Right ventricle myocardium superior (tissue), 1 donor: Measurements from ENCODE around the gene KCNN2. TPM values are rescaled to one million over a fixed set of nuclear protein-coding genes. Genes with fewer than 3 reads are reported as not detected.
A peak's percentile ranks its signal among the peaks of the same experiment; 100 is the strongest.
"Not testable (repeated sequence)": the region's sequence is repeated elsewhere in the genome, so short reads cannot be mapped to it uniquely, and the experiment has no call there.

Experiments
- ATAC-seq: fragments of 200-7000 bp; cut with Tn5 transposase; one replicate; pipeline ENCODE4 v1.9.1; 2020; ENCODE audit warnings: mild to moderate bottlenecking; ENCODE audit not compliant: poor library complexity
- DNase-seq: peaks from one replicate; pipeline ENCODE4 v3.0.0-alpha.2; 2020
- intact Hi-C: fragments of 100-400 bp; cut with DNase I; formaldehyde crosslinking; loops from one replicate; pipeline ENCODE4 v1.11.2; 2022
- total RNA-seq: library from RNA; stranded (reverse); fragmentation: NEBNext Ultra II Directional; extraction: Animal tissue kit (Norgen Biotek cat#: 25700); gene quantifications from one replicate; pipeline ENCODE4 v1.2.1, GENCODE V29; 2021
- donor health status: DM: no; HTN: yes; CAD: no; lungs with severe emphysema.

The KCNN2 gene
- total RNA-seq, 1 donor from 2014 or later: 8.0 TPM

DNA sequence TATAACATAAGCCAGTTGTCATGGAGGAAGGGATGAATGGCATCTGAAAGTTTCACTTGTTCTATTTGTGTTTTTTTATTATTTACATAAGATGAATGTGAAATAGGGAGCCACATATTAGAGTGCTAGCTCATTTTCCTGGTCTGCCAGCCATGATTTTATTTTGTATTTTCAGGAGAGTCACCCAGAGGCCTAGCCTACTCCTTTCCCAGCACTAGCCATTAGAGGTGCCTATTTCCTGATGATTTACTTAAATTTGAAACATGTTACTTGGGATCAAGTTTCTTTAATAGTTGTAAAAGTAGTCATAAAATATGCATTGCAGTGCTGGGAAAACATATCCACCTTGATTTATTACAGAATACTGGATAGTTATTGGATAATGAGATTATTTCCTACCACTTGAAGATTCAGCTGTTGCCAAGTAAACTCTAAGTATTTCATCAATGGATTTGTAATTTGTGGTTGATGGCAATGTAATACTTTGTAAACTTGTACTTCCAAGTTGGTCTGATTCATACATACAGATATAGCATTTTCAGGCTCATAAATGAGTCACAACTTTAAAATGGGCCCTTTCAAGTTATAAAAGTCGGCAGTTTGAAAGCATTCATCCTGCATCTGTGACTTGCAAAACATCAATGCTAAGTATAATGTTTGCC, 50.8 kb downstream of the KCNN2 start:
- DNase-seq (no peak), ATAC-seq (no peak)
- intact Hi-C loops: no loop called here

DNA sequence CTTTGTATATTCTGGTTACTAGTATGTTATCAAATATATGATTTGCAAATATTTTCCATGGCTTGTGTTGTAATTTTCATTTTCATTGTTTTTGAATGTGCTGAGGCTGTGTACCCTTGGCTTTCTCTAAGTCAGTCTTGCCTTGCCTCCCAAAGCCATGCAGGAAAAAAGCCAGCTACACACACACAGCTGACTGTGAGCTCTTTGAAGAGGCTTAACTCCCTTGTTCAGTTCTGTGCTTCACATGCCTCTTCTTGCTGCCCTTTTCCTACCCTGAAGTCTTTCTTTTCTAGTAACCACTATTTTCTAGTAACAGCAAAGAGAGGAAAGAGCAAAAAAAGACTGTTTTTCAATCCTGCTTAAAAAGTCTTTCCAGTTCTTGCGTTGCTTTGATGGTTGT, 53.9 kb downstream of the KCNN2 start:
- intact Hi-C loops: no loop called here
- DNase-seq (no peak), ATAC-seq (no peak)

DNA sequence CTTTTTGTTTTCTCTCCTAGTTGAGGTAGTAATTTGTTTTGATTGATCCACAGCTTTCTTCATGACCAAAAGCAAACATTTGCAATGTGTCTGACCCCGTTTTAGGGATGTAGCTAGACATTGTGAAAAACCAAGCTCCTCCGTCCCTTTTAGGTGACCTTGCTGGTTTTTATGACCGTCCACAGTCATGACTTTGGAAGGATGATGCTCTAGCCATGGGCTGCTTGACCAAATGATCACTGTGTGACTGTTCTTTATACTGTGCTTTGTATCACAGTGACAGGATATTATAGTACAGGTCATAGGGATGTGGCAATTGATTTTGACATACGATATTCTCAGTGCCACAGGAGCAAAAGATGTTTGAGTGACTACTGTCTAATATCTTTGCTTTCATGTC, 54.4 kb downstream of the KCNN2 start:
- DNase-seq (no peak), ATAC-seq (no peak)
- intact Hi-C loops: no loop called here

DNA sequence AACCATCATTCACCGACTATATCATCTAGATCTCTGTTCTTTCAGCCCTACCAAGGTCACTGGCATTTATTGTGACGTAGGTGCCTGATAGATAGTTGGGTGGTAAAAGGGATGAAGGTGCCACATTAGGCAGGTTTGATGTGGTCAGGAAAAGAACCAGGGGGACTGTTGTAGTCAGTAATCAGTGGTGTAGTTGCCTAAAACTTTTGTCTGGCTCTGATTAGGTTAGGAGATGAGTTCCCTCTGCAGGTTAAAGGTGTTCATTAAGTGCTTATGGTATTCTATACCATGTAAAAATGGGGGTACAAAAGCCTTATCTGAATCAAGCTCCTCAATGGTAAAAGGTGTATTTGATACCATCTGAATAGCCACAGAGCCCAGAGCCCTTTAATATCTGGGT, 55.6 kb downstream of the KCNN2 start:
- no peak for ATAC-seq
- intact Hi-C loops: no loop called here
- no peak for DNase-seq

DNA sequence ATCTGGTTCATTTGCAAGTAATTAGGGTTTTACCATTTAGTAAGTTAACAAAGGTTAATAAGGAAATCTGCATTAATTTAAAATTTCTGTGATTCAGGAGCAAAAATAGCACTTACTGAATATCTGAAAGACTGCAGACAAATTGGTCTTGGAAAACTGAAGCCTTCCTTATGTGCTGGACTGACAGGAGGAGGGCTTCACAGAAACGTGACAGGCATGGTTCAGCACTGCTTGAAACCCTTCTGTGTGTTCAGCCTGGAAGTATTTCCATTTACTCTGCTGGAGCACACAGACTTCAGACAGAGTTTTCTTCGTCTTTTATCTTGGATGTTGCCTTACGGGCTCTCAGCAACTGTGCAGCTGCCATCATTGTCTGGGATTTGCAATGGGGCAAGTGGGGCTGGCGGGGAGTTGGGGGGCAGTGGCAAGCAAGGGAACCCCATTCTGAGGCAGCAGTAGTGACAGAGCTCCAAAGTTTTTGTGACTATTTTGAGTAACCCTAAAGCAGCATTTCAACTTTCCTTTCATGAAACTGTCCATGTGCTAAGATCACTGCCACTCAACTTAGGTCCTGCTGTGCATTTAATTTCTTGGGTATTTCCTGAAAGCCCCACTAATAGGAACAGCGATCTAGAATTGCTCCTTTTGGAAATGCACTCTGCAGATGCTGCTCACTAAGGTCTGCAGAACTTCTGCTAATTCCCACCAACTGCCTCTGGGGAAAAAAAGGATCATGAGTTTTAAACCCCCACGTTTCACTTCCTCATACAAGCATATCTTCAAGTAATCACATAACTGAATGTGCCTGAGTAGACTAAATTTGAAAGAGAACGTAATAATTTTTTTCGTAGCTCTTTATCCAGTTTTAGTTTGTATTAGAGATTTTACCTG, 56.6 kb downstream of the KCNN2 start:
- ATAC-seq (no peak), DNase-seq (no peak)
- intact Hi-C loops: no loop called here

DNA sequence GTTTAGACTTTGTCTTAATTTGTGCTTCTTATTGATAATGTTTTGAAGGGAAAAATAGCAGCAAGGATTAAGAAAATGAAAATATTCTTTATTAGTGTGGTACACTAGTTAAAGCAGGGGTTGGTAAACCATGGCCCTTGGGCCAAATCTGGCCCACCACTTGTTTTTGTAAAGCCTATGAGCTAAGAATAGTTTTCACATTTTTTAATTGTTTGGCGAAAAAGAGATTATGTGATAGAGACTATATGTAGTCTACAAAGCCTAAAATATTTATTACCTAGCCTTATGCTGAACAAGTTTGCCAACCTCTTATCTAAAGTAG, 57.2 kb downstream of the KCNN2 start:
- intact Hi-C loops: no loop called here
- ATAC-seq: no peak
- DNase-seq: no peak

DNA sequence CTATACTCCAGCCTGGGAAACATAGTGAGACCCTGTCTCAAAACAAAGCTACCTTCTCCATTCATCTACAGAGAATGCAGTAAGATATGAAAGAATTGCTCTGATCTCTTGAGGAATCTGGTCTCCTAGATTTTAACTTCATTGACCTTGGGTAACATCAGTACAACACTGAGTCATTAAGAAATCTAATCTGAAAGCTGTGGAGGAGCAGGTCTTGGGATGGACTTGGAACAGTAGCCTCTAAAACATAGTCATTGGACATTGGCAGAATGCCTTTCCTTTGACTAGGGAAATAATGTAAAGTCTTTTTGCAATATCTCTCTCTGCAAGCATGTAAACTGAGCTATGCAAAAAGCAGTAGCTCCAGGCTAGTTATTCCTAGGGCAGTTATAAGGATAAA, 58.1 kb downstream of the KCNN2 start:
- intact Hi-C loops: no loop called here
- no peak for ATAC-seq

DNA sequence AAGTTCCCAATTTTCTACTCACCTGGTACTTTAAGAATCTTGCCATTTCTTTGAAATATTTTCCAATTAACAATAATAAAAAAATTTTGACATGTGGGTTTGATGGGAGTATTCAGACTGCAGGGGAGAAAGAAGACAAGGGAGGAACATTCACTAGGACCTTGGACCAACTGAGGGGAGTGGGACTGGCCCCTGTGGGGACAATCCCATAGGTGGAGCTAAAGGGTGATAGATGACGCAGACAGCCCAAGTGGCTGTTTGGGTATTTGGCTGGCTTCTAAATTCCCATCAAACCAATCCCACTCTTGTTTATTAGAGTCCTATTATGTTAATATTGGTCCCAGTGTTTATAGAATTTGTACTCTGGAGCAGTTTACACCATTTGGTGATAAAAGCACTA, 65.3 kb downstream of the KCNN2 start:
- DNase-seq: no peak
- intact Hi-C loops: no loop called here
- ATAC-seq: no peak

More for the DNA sequence above, 58.1 kb downstream of the KCNN2 start:
- no peak for DNase-seq

DNA sequence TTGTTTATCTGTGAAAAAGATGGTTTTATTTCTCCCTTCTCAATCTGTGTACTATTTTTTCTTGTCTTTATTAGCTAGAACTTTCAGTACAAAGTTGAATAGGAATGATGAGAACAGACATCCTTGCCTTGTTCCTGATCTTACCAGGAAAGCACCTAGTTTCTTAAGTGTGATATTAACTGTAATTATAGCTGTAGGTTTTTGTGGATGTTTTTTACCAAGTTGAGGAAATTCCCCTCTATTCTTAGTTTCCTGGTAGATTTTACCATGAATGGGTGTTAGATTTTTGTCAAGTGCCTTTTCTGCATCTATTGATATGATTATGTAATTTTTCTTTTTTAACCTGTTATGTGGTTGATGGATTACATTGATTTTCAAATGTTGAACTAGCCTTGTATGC, 68.7 kb downstream of the KCNN2 start:
- no peak for DNase-seq
- intact Hi-C loops: no loop called here
- no peak for ATAC-seq

DNA sequence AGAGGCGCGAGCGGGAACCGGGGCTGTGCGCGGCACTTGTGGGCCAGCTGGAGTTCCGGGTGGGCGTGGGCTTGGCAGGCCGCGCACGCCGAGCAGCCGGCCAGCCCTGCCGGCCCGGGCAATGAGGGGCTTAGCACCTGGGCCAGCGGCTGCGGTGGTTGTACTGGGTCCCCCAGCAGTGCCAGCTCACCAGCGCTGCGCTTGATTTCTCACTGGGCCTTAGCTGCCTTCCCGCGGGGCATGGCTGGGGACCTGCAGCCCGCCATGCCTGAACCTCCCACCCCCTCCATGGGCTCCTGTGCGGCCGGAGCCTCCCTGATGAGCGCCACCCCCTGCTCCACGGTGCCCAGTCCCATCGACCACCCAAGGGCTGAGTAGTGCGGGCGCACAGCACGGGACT, 70.8 kb downstream of the KCNN2 start:
- ATAC-seq, DNase-seq, intact Hi-C loops: not testable (repeated sequence)

DNA sequence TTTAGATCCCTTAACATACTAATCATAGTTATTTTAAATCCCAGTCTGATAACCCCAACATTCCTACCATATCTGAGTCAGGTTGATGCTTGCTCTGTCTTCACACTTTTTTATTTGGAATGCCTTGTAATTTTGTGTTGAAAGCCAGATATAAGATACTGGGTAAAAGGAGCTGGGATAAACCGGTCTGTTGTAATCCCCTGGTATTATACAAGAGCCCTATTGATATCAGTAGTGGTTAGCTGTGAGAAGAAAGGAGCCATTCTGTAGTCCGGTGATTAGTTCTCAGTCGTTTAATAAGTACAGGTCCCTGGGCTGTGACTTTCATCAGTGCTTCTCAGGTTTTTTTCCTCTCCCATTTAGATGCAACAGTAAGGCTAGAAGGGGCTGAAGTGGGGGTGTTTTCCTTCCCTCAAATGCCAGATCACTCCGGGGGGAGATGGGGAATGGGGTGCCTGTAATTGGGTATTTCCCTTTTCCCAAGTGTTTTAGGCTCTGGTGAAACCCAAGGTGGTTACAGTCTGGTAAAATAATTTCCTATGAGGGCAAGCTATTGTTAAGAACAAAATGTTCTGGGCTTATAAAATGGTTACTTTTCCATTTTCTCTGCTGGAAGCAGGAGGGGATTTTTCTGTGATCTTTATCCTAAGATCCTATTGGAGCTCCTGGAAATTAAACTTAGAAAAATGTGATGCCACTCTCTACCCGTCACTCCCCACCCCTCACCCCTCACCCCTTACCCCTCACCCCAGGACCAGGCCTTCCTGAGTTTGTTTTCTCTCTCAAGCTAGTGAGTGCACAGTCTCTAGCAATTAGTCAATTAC, 72.7 kb downstream of the KCNN2 start:
- ATAC-seq (no peak), DNase-seq (no peak)
- intact Hi-C loops: no loop called here

DNA sequence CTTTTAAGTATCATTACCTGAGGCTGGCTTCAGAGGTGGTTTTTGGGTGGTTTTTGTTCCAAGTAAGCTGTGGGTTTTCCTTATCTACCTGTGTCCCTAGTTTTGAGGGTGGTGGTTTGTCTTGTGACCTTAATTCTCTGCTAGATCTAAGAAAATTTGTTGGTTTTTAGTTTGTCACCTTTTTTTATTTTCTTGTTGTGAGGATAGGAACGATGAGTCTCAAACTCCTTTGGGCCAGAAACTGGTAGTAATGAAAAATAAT, 73.3 kb downstream of the KCNN2 start:
- intact Hi-C loops: no loop called here
- DNase-seq: no peak
- ATAC-seq: no peak

DNA sequence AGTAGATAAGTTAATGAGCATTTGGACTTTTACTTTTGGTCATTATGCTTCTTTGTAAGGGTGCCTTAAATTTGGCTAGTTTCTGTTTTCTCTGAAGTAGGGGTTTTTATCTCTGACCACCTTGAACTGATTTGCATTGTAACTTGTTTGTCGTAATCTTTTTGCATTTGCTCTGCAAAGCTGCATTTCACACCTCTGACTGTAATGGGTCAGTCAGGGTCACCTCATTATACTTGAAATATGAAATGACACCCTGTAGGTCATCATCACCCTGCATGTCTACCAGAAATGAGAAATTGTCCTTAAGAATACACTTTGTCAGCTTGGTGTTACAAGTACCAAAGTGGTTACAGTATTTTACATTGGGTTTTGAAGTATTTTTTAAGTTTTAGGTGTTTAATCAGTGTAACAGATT, 74.0 kb downstream of the KCNN2 start:
- intact Hi-C loops: no loop called here
- no peak for ATAC-seq
- DNase-seq: no peak

DNA sequence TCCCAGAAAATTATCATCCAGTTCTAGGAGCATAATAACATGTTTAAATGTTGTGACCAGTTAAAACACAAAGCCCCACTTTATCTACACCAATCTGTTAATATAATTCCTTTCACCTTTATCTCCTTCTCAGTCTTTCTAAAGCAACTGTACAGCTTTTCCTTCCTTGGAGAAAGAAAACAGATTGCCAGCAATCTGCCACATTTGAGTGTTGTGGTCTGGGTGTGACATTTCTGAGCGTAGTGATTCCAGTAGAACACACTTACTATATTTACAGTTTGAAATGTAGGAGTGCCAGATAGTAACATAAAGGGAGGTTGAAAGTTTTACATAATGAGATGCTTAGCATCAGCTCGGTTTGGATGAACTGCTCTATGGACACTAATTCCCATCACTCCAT, 76.1 kb downstream of the KCNN2 start:
- ATAC-seq (no peak), DNase-seq (no peak)
- intact Hi-C loops: no loop called here

DNA sequence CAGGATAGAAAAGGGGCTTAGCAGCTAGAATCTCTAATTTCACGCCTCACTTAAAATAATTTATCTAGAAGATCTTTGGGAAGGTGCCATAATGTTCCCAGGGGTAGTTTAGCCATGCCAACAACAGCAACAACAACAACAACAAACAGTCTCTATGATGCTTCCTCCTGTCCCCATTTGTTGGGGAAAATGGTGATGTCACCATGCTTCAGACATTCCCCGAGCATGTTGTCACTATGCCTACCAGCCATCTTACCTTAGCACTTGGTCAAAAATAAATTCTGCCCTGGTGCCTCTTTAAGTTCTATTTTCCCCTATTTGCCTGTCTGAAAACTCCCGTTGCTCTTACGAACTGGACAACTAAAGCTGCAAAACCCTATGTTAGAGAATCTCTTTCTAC, 76.6 kb downstream of the KCNN2 start:
- intact Hi-C loops: no loop called here
- DNase-seq (no peak), ATAC-seq (no peak)

DNA sequence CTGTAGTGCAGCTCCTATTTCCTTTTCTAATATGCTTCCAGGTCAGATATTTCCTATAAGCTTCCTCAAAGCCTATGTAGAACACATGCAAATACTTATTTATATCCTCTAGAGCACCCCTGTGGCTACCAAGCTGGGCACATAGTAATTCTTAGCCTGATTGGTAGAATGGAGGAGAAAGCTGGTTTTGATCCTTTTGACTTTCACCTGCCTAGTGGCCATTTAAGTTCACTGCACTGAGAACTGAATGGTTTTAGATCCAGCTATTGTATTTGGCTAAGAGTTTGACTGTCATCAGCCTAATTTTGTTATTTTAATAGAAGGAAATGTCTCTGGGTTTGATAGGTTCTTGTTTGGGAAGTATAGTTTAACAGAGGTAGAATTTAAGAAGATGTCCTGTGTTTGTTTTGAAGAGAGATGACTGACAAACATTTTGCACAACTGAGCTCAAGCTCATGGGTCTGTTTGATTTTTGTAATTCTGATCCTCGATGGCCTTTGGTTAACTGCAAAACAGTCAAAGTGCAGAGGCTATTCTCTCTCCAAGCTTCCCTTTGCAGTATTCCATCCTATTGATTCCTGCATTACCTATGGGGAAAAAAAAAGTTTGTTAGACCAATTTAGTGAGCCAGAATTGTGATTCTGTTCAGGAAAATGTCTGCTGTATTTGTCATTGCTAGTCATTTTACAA, 85.4 kb downstream of the KCNN2 start:
- DNase-seq: no peak
- no peak for ATAC-seq
- intact Hi-C loops: loop anchor here (5.0 to 10.0 kb wide), 4 partner anchors 142 to 770 kb away; no protein-coding TSS in a partner anchor

DNA sequence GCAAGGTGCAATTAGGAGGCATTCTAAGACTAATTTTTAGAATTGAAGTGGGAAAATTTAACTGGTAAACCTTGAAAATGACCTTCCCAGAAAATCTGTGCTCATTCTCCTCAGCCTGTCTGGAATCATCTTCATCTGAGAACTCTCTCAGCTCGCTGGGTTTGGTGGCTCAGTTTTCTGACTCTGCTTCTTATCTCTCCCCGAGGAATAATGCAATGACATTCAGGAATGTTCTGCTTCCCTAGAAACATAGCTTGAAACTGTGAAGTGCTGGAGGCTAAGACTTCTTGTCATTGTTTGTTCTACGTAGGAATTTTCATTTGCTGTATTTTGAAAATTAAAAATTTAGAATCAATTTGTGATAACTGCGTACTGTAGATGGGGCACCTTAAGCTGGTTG, 86.6 kb downstream of the KCNN2 start:
- intact Hi-C loops: loop anchor here (5.0 to 10.0 kb wide), 4 partner anchors 144 to 771 kb away; no protein-coding TSS in a partner anchor
- DNase-seq: no peak
- no peak for ATAC-seq

DNA sequence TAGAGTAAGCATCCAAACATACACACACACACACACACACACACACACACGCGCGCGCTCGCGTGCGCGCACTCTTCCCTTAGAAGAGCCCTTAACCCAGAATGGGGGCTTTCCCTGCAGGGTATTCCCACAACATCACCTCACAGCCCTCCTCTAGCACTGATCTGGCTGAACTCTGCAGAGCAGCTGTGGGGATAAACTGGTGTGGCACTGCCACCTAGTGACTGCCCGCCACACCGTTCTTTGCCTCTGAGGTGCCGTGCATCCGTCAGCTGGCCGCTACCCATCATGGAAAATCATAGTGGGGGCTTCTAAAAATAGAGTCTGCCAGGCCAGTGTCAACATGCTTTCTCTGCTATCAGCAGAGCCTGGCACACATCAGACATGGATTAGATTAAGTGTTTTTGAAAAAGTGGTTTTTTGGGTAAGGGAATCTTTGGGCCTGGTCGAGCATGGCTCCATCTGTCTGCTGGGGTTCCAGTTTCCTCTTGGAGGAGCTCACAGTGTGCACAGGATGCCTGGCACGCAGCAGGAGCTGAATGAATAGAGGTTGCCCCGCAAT, 88.1 kb downstream of the KCNN2 start:
- DNase-seq (peak; percentile 80), ATAC-seq (peak; percentile 99)
- intact Hi-C loops: loop anchor here (5.0 to 10.0 kb wide), 4 partner anchors 145 to 773 kb away; no protein-coding TSS in a partner anchor

DNA sequence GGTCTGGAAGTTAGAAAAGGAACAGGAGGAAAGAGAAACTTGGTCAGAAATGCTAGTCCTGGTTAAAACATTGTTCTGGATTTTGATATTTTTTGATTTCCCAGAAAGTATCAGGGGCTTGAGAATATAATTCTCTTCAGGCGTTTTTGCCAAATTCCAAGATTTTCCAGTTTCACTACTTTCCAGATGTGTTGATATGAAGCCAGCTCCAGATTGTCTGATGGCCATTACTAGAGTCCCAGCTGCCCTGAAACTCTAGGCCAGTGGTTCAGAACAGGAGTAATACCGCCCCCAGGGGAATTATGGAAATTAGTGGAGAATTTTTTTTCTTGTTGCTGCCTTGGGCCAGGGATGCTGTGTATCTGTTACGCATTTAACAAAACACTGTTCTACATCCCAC, 88.6 kb downstream of the KCNN2 start:
- ATAC-seq (peak; percentile 53), DNase-seq (no peak)
- intact Hi-C loops: no loop called here
